ENCODE data around the gene EGF.
"Not testable (repeated sequence)": the region's sequence is repeated elsewhere in the genome, so short reads cannot be mapped to it uniquely, and the experiment has no call there.

EGF gene

GRCh38 chr4:109998867-109999584 lies 86.3 kb downstream of the EGF start:
- DNase-seq = peak; percentile 66

- DNase-seq = no peak
Measured at GRCh38 chr4:109999585-109999912, 86.9 kb downstream of the EGF start.

- DNase-seq = no peak
Measured at GRCh38 chr4:110002326-110002725, 89.6 kb downstream of the EGF start.

- DNase-seq = no peak
Measured at GRCh38 chr4:110003401-110004187, 90.9 kb downstream of the EGF start.

- no peak for DNase-seq
Measured at GRCh38 chr4:110004556-110004955, 91.9 kb downstream of the EGF start.

GRCh38 chr4:110005461-110006056 lies 92.9 kb downstream of the EGF start:
- DNase-seq = peak; percentile 65

- DNase-seq = no peak
Measured at GRCh38 chr4:110007217-110007616, 94.5 kb downstream of the EGF start.

GRCh38 chr4:110008540-110008939 lies 95.9 kb downstream of the EGF start:
- no peak for DNase-seq

- DNase-seq = no peak
Measured at GRCh38 chr4:110009550-110009949, 96.9 kb downstream of the EGF start.

GRCh38 chr4:110010797-110011196 lies 98.1 kb downstream of the EGF start:
- no peak for DNase-seq

GRCh38 chr4:110012917-110013316 lies 100.2 kb downstream of the EGF start:
- DNase-seq = no peak

GRCh38 chr4:110014233-110014632 lies 101.5 kb downstream of the EGF start:
- no peak for DNase-seq

GRCh38 chr4:110019153-110019552 lies 106.5 kb downstream of the EGF start:
- DNase-seq = peak; percentile 15

GRCh38 chr4:110020139-110020538 lies 107.5 kb downstream of the EGF start:
- no peak for DNase-seq

- DNase-seq = no peak
Measured at GRCh38 chr4:110020646-110021443, 108.2 kb downstream of the EGF start.

- no peak for DNase-seq
Measured at GRCh38 chr4:110022457-110022856, 109.8 kb downstream of the EGF start.

GRCh38 chr4:110025056-110025455 lies 112.4 kb downstream of the EGF start:
- no peak for DNase-seq

- no peak for DNase-seq
Measured at GRCh38 chr4:110025718-110026117, 113.0 kb downstream of the EGF start.

GRCh38 chr4:110032603-110033002 lies 119.9 kb downstream of the EGF start:
- no peak for DNase-seq

GRCh38 chr4:110033355-110034025 lies 120.8 kb downstream of the EGF start:
- DNase-seq = no peak

- peak; percentile 10 for DNase-seq
Measured at GRCh38 chr4:110034026-110034393, 121.3 kb downstream of the EGF start.

GRCh38 chr4:110039164-110039563 lies 126.5 kb downstream of the EGF start:
- DNase-seq = not testable (repeated sequence)

GRCh38 chr4:110041735-110042134 lies 129.1 kb downstream of the EGF start:
- no peak for DNase-seq
